ENCODE measurements around the gene PNPLA2.

- TF ChIP-seq CTCF (IDR thresholded peaks at IDR 0.05), result no peak
- TF ChIP-seq POLR2AphosphoS5 (IDR thresholded peaks at IDR 0.05), result no peak
These were observed 48.6 kb upstream of the PNPLA2 start for GRCh38 chr11:769887-770641.
